SK-N-SH treated with all-trans-retinoic acid at 6 μM for 48 hours (cell line): Measurements from ENCODE around the gene CHMP2A.

Experiments
- ATAC-seq: fragments of 200-7000 bp; cut with Tn5 transposase; 3 replicates; pipeline ENCODE4 v1.9.1; 2020; ENCODE audit warnings: mild to moderate bottlenecking, moderate library complexity
- BACH2 ChIP-seq: fragments of 250-450 bp; sonication (Bioruptor Pico); IDR thresholded peaks from 2 replicates; pipeline ENCODE4 v1.9.0; 2021; ENCODE audit warnings: mild to moderate bottlenecking, borderline replicate concordance
- CSDC2 ChIP-seq: fragments of 250-450 bp; sonication (Bioruptor Pico); IDR thresholded peaks from 2 replicates; pipeline ENCODE4 v1.5.0; 2020; ENCODE audit warnings: mild to moderate bottlenecking, moderate library complexity
- ESRRG ChIP-seq: fragments of 250-450 bp; sonication (Bioruptor Pico); IDR thresholded peaks from 2 replicates; pipeline ENCODE4 v1.6.1; 2021; ENCODE audit warnings: mild to moderate bottlenecking
- GLIS3 ChIP-seq: fragments of 250-450 bp; sonication (Bioruptor Pico); IDR thresholded peaks from 2 replicates; pipeline ENCODE4 v1.5.0; 2020; ENCODE audit warnings: mild to moderate bottlenecking, moderate library complexity
- ISL1 ChIP-seq: fragments of 250-450 bp; sonication (Bioruptor Pico); IDR thresholded peaks from 2 replicates; pipeline ENCODE4 v2.1.2; 2022; ENCODE audit warnings: mild to moderate bottlenecking, moderate library complexity
- PPARA ChIP-seq: fragments of 250-450 bp; sonication (Bioruptor Pico); IDR thresholded peaks from 2 replicates; pipeline ENCODE4 v1.5.0; 2020; ENCODE audit warnings: mild to moderate bottlenecking, borderline replicate concordance
- RARB ChIP-seq: fragments of 250-450 bp; sonication (Bioruptor Pico); IDR thresholded peaks from 2 replicates; pipeline ENCODE4 v1.8.0; 2021; ENCODE audit warnings: mild to moderate bottlenecking, moderate library complexity
- SNAI2 ChIP-seq: fragments of 250-450 bp; sonication (Bioruptor Pico); IDR thresholded peaks from 2 replicates; pipeline ENCODE4 v1.5.0; 2020; ENCODE audit warnings: mild to moderate bottlenecking, moderate library complexity
- TOX ChIP-seq: fragments of 250-450 bp; sonication (Bioruptor Pico); IDR thresholded peaks from 2 replicates; pipeline ENCODE4 v1.8.0; 2021; ENCODE audit warnings: mild to moderate bottlenecking, moderate library complexity, borderline replicate concordance
- ZC3H10 ChIP-seq: fragments of 250-450 bp; sonication (Bioruptor Pico); IDR thresholded peaks from 2 replicates; pipeline ENCODE4 v1.5.1; 2021; ENCODE audit warnings: mild to moderate bottlenecking, moderate library complexity
- ZFP3 ChIP-seq: fragments of 250-450 bp; sonication (Bioruptor Pico); IDR thresholded peaks from 2 replicates; pipeline ENCODE4 v1.5.0; 2020; ENCODE audit warnings: mild to moderate bottlenecking, moderate library complexity
- ZFP30 ChIP-seq: fragments of 450-650 bp; formaldehyde crosslinking; IDR thresholded peaks from 2 replicates; pipeline ENCODE4 v1.5.0; 2022; ENCODE audit warnings: mild to moderate bottlenecking, moderate library complexity
- ZNF565 ChIP-seq: fragments of 450-650 bp; formaldehyde crosslinking; conservative IDR thresholded peaks from 2 replicates; pipeline ENCODE4 v1.5.0; 2020; ENCODE audit warnings: low read depth, mild to moderate bottlenecking, moderate library complexity
- ZNF70 ChIP-seq: fragments of 450-650 bp; formaldehyde crosslinking; IDR thresholded peaks from 2 replicates; pipeline ENCODE4 v1.5.0; 2020; ENCODE audit warnings: mild to moderate bottlenecking, moderate library complexity
- TF ChIP-seq, protein P1 (sequence below): fragments of 250-450 bp; sonication (Bioruptor Pico); IDR thresholded peaks from 2 replicates; pipeline ENCODE4 v1.5.1; 2021; ENCODE audit warnings: mild to moderate bottlenecking, moderate library complexity
- TF ChIP-seq, protein P2 (sequence below): fragments of 250-450 bp; sonication (Bioruptor Pico); IDR thresholded peaks from 2 replicates; pipeline ENCODE4 v1.5.0; 2020; ENCODE audit warnings: mild to moderate bottlenecking, moderate library complexity
- TF ChIP-seq, protein P3 (sequence below): fragments of 250-450 bp; sonication (Bioruptor Pico); IDR thresholded peaks from 2 replicates; pipeline ENCODE4 v1.5.1; 2020; ENCODE audit warnings: low read depth, mild to moderate bottlenecking, moderate library complexity
- TF ChIP-seq, protein P4 (sequence below): fragments of 250-450 bp; sonication (Bioruptor Pico); IDR thresholded peaks from 2 replicates; pipeline ENCODE4 v1.8.0; 2020; ENCODE audit warnings: mild to moderate bottlenecking, moderate library complexity, borderline replicate concordance
- TF ChIP-seq, protein P5 (sequence below): fragments of 250-450 bp; sonication (Bioruptor Pico); IDR thresholded peaks from 2 replicates; pipeline ENCODE4 v1.8.0; 2021; ENCODE audit warnings: low read depth, mild to moderate bottlenecking, moderate library complexity, borderline replicate concordance

The CHMP2A gene

DNA sequence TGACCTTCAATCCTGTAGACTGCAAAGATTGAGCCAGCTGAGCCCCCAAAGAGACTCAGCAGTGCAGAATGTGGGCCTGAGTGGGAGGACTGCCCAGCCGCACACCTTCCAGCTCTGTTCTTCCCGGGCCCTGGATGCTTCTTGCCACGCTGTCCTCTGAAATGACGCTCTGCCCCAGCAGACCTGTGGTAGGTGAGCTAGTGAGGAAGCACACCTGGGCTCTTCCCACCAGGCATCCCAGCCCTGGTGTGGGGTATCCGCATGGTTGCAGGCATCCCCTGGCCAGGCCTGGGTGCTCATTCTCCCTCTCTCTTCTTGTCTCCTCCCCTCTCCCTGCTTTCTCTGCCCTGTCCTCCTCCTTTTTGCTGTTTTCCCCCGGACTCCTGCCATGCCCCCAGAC is 28.1 kb upstream of the CHMP2A start:
- TF ChIP-seq, protein P1, sequence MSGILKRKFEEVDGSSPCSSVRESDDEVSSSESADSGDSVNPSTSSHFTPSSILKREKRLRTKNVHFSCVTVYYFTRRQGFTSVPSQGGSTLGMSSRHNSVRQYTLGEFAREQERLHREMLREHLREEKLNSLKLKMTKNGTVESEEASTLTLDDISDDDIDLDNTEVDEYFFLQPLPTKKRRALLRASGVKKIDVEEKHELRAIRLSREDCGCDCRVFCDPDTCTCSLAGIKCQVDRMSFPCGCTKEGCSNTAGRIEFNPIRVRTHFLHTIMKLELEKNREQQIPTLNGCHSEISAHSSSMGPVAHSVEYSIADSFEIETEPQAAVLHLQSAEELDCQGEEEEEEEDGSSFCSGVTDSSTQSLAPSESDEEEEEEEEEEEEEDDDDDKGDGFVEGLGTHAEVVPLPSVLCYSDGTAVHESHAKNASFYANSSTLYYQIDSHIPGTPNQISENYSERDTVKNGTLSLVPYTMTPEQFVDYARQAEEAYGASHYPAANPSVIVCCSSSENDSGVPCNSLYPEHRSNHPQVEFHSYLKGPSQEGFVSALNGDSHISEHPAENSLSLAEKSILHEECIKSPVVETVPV: no peak
- TF ChIP-seq, protein P2, sequence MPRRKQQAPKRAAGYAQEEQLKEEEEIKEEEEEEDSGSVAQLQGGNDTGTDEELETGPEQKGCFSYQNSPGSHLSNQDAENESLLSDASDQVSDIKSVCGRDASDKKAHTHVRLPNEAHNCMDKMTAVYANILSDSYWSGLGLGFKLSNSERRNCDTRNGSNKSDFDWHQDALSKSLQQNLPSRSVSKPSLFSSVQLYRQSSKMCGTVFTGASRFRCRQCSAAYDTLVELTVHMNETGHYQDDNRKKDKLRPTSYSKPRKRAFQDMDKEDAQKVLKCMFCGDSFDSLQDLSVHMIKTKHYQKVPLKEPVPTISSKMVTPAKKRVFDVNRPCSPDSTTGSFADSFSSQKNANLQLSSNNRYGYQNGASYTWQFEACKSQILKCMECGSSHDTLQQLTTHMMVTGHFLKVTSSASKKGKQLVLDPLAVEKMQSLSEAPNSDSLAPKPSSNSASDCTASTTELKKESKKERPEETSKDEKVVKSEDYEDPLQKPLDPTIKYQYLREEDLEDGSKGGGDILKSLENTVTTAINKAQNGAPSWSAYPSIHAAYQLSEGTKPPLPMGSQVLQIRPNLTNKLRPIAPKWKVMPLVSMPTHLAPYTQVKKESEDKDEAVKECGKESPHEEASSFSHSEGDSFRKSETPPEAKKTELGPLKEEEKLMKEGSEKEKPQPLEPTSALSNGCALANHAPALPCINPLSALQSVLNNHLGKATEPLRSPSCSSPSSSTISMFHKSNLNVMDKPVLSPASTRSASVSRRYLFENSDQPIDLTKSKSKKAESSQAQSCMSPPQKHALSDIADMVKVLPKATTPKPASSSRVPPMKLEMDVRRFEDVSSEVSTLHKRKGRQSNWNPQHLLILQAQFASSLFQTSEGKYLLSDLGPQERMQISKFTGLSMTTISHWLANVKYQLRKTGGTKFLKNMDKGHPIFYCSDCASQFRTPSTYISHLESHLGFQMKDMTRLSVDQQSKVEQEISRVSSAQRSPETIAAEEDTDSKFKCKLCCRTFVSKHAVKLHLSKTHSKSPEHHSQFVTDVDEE (CRISPR knock-in tag): no peak
- TF ChIP-seq SNAI2 (CRISPR knock-in tag) (no peak), CSDC2 (CRISPR knock-in tag) (no peak), GLIS3 (CRISPR knock-in tag) (no peak)
- TF ChIP-seq, protein P3, sequence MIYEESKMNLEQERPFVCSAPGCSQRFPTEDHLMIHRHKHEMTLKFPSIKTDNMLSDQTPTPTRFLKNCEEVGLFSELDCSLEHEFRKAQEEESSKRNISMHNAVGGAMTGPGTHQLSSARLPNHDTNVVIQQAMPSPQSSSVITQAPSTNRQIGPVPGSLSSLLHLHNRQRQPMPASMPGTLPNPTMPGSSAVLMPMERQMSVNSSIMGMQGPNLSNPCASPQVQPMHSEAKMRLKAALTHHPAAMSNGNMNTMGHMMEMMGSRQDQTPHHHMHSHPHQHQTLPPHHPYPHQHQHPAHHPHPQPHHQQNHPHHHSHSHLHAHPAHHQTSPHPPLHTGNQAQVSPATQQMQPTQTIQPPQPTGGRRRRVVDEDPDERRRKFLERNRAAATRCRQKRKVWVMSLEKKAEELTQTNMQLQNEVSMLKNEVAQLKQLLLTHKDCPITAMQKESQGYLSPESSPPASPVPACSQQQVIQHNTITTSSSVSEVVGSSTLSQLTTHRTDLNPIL (CRISPR knock-in tag): no peak
- ATAC-seq: no peak

DNA sequence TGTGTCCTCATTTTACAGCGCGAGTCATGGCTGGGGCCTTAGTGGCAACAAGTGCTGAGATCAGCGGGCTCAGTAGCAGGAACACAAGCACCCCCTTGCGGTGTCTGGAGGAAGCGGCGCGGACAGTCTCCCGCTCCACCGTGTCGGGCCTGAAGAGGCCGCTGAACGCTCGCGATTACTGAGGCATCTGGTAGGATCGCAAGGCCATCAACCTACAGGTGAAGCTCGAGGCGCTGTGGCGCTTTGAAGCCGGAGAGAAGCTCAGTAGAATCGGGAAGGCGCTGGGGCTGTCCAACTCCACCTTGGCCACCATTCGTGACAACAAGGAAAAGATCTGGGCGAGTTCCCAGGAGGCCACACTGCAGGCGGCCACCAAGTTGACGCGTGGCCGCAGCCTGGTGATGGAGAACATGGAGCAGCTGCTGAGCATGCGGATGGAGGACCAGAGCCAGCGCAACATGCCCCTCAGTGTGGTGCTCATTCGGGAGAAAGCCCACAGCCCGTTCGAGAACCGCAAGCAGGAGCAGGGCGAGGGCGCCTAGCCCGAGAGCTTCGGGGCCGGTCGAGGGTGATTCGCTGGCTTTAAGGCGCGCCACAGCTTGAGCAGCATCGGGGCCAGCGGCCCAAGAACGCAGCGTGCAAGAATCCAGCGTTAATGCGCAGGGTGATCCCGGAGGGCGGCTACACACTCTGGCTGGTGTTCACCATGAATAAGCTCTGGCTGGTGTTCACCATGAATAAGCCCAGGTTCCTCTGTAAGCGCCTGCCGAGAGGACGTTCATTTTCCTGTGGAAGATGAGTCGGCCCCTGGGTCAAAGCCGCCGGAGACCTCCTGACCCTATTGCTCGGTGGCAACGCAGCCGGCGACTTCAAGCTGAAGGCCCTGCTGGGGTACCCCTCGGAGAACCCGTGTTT is 26.6 kb upstream of the CHMP2A start:
- TF ChIP-seq ZFP3 (no peak), ZC3H10 (CRISPR knock-in tag) (no peak), ESRRG (CRISPR knock-in tag) (no peak), ZNF70 (CRISPR knock-in tag) (no peak), GLIS3 (CRISPR knock-in tag) (no peak), TOX (no peak), ISL1 (CRISPR knock-in tag) (no peak), PPARA (CRISPR knock-in tag) (no peak), RARB (CRISPR knock-in tag) (no peak), CSDC2 (CRISPR knock-in tag) (no peak), ZNF565 (CRISPR knock-in tag) (no peak), BACH2 (CRISPR knock-in tag) (no peak), ZFP30 (CRISPR knock-in tag) (no peak)
- TF ChIP-seq, protein P2 (CRISPR knock-in tag): no peak
- TF ChIP-seq, protein P4, sequence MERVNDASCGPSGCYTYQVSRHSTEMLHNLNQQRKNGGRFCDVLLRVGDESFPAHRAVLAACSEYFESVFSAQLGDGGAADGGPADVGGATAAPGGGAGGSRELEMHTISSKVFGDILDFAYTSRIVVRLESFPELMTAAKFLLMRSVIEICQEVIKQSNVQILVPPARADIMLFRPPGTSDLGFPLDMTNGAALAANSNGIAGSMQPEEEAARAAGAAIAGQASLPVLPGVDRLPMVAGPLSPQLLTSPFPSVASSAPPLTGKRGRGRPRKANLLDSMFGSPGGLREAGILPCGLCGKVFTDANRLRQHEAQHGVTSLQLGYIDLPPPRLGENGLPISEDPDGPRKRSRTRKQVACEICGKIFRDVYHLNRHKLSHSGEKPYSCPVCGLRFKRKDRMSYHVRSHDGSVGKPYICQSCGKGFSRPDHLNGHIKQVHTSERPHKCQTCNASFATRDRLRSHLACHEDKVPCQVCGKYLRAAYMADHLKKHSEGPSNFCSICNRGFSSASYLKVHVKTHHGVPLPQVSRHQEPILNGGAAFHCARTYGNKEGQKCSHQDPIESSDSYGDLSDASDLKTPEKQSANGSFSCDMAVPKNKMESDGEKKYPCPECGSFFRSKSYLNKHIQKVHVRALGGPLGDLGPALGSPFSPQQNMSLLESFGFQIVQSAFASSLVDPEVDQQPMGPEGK (CRISPR knock-in tag): no peak
- TF ChIP-seq, protein P5, sequence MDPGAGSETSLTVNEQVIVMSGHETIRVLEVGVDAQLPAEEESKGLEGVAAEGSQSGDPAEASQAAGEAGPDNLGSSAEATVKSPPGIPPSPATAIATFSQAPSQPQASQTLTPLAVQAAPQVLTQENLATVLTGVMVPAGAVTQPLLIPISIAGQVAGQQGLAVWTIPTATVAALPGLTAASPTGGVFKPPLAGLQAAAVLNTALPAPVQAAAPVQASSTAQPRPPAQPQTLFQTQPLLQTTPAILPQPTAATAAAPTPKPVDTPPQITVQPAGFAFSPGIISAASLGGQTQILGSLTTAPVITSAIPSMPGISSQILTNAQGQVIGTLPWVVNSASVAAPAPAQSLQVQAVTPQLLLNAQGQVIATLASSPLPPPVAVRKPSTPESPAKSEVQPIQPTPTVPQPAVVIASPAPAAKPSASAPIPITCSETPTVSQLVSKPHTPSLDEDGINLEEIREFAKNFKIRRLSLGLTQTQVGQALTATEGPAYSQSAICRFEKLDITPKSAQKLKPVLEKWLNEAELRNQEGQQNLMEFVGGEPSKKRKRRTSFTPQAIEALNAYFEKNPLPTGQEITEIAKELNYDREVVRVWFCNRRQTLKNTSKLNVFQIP: no peak
- TF ChIP-seq, protein P3 (CRISPR knock-in tag): no peak
- no peak for ATAC-seq
